Sigmoid colon (tissue), 4 donors: ENCODE results near the gene STEAP3.

Experiments used
- EP300 ChIP-seq, 4 donors: sonication (generic); formaldehyde crosslinking; IDR thresholded peaks; one replicate each; pipeline ENCODE4 v1.6.1; 2017; ENCODE audit warnings: antibody characterized with exemption in 4 of 4
- POLR2A ChIP-seq, 2 donors: fragments of 450-650 bp; IDR thresholded peaks; one replicate each; pipeline ENCODE4 v1.6.1; 2016; ENCODE audit warnings: antibody characterized with exemption in 2 of 2, mild to moderate bottlenecking in 2 of 2, moderate library complexity in 2 of 2
- POLR2AphosphoS5 ChIP-seq, 4 donors: sonication (generic); formaldehyde crosslinking; IDR thresholded peaks; one replicate each; pipeline ENCODE4 v1.6.1; 2017; ENCODE audit warnings: antibody characterized with exemption in 4 of 4
- TF ChIP-seq, protein P1 (sequence below), 4 experiments: fragments of 450-650 bp in 3 of 4; fragments of 200-600 bp in 1 of 4; IDR thresholded peaks; one replicate each; pipeline ENCODE4 v1.5.1; 2016 to 2019; ENCODE audit warnings: antibody characterized with exemption in 4 of 4, mild to moderate bottlenecking in 3 of 4, moderate library complexity in 2 of 4

DNA sequence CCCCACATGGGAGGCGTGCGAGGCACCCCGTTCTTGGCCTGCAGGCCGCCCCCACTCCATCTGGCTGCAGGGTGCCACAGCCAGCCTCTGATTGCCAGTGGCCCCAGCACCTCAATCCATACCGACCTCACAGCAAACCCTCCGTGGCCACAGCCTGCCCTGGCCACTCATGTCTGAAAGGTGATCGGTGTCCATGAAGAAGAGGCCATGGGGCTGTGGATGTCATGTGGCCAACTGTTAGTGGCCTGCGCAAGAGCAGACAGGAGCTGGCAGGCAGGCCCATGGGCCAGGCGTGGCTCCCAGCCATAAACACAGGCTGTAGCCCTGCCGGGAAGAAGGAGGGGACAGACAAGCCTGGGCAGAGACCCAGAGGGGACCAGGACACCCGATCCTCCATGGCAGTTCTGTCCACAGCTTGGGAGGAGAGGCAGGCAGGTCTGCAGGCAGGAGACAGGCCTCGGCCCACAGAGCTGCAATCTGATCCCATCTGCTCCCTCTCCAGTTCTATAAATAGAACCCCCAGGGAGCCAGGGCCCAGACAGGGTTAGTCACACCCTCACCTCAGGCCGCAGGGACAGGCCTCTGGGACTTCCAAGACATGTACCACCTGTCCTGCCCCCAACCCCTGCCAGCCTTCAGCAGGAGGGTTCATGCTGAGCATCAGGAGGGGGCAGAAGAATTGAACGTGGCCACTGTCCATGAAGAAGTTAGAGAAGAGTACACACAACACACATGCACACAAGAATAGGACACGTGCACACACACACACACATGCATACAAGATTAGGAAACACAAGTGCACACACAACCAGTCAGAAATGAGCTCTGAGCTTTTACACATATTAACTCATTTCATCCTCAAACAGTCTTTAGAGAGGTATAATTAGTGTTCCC lies 16.9 kb downstream of the STEAP3 start:
- no peak for TF ChIP-seq POLR2AphosphoS5 (IDR thresholded peaks at IDR 0.05)
- TF ChIP-seq, protein P1, sequence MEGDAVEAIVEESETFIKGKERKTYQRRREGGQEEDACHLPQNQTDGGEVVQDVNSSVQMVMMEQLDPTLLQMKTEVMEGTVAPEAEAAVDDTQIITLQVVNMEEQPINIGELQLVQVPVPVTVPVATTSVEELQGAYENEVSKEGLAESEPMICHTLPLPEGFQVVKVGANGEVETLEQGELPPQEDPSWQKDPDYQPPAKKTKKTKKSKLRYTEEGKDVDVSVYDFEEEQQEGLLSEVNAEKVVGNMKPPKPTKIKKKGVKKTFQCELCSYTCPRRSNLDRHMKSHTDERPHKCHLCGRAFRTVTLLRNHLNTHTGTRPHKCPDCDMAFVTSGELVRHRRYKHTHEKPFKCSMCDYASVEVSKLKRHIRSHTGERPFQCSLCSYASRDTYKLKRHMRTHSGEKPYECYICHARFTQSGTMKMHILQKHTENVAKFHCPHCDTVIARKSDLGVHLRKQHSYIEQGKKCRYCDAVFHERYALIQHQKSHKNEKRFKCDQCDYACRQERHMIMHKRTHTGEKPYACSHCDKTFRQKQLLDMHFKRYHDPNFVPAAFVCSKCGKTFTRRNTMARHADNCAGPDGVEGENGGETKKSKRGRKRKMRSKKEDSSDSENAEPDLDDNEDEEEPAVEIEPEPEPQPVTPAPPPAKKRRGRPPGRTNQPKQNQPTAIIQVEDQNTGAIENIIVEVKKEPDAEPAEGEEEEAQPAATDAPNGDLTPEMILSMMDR (IDR thresholded peaks at IDR 0.05) = no peak
- TF ChIP-seq EP300 (IDR thresholded peaks at IDR 0.05) = no peak
- no peak for TF ChIP-seq POLR2A (IDR thresholded peaks at IDR 0.05)
